Kasumi-1 (cell line): Measurements from ENCODE around the gene DPAGT1.
"Not testable (repeated sequence)": the region's sequence is repeated elsewhere in the genome, so short reads cannot be mapped to it uniquely, and the experiment has no call there.

Source experiments
- DNase-seq, 2 experiments: peaks; one replicate each; lab custom pipeline; 2025; lab: John Stamatoyannopoulos, UW

DPAGT1 gene

DNA sequence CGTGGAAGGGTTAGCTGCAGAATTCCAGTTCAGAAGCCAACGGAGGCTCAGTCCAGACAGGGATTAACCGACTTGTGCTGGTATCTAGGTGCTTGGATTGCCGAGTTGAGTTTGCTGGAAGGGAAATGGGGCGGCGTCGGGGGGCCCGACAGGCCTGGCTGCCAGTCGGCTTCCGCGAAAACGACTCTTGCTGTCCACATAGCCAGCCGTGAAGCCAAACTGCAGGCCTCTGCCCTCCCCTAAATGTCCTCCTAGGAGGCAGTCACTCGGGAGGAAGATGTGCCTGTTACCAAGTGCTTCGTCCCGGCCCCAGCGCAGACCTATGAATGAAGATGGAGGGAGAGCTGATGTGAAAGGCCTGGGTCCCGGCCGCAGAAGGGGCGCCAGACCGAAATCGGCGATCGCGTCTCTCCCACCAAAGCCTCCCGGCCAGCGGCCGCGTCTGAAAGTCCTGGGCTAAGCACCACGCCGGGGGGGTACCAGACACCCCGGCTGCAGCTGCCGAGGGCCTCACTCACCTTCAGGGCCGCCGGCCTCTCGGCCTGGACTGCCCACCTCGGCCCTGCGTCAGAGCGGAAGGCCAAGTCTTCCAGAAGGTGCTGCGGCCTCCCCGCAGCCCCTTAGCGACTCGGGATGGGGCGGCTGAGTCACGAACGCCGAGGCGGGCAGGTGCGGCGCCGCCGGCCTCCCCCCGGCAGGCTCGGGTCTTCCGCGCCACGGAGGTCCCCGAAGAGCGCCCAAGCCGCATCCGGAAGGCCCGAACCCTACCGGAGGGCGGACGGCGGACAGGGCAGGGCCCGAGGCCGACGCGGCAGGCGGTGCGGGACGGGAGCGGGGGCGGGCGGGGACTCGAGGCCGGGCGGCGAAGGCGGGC lies 7.5 kb downstream of the DPAGT1 start:
- peak in 1 of 2 experiments; percentile 11 for DNase-seq

DNA sequence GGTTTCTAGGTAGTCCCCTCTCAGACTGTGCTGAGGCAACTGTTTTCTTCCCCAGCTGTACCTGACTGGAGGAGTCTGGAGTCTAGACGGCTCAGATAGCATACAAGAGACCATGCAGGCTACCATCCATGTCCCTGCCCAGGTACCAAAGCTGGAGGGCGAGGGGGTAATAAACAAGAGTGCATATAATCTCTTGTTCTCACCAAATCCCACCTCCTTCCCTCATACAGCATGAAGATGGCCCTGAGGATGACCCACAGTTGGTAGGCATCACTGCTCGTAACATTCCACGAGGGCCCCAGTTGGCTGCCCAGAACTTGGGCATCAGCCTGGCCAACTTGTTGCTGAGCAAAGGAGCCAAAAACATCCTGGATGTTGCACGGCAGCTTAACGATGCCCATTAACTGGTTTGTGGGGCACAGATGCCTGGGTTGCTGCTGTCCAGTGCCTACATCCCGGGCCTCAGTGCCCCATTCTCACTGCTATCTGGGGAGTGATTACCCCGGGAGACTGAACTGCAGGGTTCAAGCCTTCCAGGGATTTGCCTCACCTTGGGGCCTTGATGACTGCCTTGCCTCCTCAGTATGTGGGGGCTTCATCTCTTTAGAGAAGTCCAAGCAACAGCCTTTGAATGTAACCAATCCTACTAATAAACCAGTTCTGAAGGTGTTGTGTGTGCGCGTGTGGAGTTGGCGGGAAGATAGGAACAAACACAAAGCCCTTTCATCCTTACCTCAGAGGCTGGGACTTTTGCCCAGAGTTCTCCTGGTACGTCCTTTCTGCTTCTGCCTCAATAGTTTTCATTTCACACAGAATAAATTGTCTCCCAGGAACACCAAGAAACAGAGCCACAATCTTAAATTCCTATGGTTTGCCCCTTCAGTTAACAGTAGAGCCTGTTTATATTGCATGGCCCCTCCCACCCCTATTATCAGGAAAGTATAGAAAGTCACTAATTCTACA lies 8.5 kb downstream of the DPAGT1 start:
- peak in 1 of 2 experiments; percentile 18 for DNase-seq

DNA sequence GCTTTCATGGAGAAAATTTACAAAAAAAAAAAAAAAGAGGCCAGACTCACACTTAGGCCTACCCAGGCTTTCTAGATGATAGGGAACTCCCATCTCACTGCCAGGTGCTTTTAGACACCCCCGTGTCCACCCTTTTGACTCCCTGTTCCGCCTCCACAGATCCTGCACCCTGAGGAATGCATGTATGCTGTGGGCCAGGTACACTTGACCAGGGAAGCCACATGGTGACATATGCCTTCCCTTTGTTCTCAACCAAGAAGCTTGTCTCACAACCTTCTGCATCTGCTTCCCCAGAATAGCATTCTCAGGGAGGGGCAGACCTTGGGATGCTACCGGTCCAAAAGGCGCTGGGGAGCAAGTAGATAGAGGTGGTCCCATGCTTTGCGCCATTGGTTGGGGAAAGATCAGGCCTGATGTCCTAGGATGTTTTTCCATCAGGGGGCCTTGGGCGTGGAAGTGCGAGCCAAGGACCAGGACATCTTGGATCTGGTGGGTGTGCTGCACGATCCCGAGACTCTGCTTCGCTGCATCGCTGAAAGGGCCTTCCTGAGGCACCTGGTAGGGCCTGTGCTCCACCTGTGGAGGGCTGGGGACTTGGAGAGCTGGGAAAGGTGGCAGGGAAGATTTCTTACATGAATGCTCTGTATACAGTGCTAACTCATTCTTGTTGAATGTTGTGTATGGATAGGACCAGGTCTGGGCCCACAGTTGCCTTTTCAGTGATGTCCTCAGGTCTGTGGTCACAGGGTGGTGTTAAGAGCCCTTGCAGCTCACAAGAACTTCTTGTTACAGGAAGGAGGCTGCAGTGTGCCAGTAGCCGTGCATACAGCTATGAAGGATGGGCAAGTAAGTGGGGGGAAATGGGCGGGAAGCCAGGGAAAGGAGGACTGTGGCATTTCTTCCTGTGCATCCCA lies 9.4 kb downstream of the DPAGT1 start:
- DNase-seq, result no peak

DNA sequence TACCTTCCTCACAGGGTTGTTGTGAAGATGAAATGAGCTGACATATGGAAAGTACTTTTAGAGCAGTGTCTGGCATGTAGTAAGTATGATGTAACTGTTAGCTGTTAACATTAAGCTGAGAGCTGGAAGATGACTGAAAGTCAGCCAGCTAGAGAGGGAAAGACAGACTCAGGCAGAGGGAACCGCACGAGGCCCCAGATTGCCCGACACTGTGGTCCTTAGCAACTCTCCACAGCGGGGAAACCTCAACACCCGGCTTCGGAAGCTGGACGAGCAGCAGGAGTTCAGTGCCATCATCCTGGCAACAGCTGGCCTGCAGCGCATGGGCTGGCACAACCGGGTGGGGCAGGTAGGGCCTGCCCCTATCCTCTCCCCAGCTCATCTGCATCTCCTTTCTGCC lies 10.5 kb downstream of the DPAGT1 start:
- DNase-seq, result peak in 1 of 2 experiments; percentile 5

DNA sequence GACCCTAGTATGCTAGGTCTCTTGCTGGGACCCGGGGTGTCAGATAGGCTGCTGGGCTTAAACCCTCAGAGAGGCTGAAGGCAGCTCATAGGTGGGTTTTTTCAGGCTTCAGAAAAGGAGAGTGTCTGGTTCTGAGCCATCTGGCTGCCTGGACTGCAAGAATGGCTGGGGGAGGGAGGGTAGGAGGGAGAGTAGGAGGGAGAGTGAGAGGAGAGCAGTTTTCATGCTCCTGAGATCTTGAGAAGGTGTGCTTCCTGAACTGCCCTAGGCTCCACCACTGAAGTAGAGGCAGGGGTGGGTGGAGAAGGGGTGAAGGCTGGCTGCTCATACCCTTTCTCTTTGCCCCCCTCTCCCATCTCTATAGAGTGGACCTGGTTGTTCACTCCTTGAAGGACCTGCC lies 12.3 kb downstream of the DPAGT1 start:
- no peak for DNase-seq

DNA sequence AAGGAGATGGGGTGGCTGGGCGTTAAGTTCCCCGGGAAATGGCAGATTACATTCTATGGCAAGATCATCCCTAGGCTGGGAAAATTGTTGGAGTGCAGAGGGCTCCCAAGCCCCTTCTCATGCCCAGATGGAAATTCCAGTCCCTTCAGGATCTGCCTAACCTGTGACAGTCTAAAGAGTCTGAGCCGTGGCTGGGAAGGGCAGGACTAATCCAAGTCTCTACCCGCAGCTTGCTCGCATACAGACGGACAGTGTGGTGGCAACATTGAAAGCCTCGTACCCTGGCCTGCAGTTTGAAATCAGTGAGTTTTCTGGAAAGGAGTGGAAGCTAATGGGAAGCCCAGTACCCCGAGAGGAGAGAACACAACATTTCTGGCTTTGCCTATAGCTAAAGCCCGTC lies 13.2 kb downstream of the DPAGT1 start:
- DNase-seq, result no peak

DNA sequence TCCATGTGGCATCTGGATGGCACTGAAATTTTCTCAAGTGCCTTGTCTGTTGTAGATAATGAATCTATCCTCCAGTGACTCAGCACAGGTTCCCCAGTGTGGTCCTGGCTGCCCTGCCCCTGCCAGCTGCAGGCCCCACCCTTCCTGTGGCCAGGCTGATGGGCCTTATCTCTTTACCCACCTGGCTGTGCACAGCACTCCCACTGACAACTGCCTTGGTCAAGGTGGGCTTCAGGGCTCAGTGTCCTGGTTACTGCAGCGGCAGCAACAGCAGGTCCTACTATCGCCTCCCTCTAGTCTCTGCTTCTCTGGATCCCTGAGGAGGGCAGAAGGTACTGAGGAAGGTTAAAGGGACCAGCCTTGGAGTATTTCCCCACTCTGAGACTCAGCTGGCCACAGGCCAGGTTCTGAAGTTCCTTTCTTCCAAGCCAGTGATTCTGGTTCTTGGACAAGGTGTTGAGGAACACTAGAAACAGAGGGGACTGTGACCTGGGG lies 13.9 kb downstream of the DPAGT1 start:
- no peak for DNase-seq

DNA sequence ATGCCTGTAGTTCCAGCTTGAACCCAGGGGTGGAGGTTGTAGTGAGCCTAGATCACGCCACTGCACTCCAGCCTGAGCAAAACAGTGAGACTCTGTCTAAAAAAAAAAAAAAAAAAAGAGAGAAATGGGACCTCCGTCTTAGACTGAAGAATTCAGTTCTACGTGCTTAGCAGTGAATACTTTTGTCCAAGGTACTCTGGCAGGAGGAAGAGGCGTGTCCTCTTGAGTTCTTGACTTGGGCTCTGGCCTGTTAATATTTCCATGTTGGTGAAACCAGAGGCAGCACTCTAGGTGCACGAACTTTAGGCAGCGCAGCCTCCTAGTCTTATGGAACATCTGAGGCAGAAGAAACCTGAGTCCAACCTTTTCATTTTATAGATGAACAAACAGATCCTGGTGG lies 14.5 kb downstream of the DPAGT1 start:
- no peak for DNase-seq

DNA sequence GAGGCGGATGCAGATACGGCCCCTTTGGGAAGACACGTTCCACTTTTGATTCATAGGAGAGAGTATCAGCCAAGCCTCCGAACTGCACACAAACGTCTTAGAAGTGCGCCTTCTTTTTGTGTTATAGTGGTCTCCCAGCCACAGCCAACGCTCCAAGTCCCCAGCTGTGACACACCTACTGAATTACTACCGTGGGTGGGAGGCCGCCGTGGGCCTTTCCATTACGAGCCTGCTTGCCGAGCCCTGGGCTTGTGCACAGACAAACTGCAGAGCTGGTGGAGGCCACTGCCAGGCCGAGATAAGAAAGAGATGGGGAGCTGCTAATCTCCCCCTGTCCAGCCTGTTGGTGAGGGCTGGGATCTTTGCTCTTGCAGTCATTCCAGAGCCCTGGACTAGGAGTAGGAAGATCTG lies 16.2 kb downstream of the DPAGT1 start:
- DNase-seq, result peak in 1 of 2 experiments; percentile 58

DNA sequence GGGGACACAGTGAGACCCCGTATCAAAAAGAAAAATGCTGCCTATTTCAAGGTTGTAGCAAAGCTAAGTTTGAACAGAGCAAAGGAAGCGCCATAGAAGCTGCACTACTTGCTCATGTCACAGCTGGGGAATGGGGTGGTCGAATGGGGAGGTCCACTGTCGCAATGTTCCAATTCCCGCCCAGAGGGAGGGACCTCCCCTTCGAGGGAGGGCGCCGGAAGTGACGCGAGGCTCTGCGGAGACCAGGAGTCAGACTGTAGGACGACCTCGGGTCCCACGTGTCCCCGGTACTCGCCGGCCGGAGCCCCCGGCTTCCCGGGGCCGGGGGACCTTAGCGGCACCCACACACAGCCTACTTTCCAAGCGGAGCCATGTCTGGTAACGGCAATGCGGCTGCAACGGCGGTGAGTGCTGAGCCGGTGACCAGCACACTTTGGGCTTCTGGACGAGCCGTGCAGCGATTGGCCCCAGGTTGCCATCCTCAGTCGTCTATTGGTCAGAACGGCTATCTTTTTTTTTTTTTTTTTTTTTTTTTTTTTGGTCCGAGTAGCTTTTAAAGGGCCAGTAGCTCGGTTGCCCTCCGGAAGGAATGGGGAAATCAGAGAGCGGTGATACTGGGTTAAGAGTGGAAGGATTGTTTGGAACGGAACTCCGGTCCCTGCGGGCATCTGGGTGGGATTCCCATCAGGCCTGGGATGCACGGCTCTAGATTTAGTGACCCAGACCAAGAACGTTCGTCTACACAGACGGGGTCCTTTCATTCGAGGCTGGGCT lies 16.8 kb downstream of the DPAGT1 start, which contains the start of gene HMBS:
Gene HMBS, plus strand, starts transcription at position 219 of the 774 bp plus-strand sequence. Its CDS starts 153 bp downstream, at position 372.
- DNase-seq, result peak; percentile 94 to 95

DNA sequence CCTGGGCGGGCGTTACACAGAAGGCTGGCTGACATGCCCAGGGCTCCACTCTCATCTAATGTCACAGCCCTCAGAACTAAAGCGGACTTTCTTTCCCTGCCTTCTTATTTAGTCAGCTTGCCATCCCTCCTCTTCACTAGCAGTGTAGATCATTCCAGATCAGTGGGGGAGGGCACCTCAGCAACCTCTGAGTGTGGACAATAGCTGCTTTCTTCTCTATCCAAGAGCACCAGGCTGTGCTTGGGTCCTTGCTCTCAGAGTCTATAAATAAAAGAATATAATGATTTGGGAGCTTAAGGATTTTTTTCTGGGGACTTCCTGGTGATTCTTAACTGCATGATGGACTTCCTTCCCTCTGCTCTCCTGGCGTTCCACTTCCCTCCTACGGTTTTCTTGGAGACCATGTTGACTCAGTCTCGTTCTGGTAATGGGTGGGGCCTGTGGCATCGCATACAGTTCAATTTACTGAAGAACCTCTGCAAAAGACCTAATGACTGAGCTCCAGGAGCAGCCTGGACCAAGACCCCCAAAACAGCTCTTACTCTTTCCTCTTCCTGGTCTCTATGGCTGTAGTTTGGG lies 19.9 kb downstream of the DPAGT1 start:
- DNase-seq, result no peak

DNA sequence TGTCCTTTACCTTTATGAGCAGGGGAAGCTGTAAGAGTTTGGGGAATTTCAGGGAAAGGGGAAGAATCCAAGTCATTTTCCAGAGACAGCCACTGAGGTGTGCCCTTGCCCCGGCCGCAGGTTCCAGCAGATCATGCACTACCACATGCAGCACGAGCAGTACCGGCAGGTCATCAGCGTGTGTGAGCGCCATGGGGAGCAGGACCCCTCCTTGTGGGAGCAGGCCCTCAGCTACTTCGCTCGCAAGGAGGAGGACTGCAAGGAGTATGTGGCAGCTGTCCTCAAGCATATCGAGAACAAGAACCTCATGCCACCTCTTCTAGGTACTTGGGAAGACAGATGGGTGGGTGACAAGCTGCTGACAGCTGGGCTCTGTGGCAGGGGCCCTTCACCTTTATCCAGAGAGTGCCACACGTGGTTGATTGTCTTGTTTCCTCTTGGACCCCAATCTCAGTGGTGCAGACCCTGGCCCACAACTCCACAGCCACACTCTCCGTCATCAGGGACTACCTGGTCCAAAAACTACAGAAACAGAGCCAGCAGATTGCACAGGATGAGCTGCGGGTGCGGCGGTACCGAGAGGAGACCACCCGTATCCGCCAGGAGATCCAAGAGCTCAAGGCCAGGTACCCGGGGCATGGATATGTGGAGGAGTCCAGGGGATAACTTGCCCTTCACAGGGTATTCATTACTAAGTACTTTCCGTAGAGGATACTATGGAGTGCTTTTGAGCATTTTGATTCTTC lies 22.8 kb downstream of the DPAGT1 start:
- no peak for DNase-seq

DNA sequence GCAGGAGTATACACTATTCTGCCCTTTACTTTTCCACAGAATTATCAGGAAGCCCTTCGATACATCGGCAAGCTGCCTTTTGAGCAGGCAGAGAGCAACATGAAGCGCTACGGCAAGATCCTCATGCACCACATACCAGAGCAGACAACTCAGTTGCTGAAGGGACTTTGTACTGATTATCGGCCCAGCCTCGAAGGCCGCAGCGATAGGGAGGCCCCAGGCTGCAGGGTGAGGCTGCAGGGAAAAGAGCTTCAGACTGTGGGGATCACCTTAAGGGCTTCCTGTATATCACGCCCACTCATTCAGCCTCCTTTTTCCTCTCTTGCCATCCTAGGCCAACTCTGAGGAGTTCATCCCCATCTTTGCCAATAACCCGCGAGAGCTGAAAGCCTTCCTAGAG lies 23.8 kb downstream of the DPAGT1 start:
- no peak for DNase-seq

DNA sequence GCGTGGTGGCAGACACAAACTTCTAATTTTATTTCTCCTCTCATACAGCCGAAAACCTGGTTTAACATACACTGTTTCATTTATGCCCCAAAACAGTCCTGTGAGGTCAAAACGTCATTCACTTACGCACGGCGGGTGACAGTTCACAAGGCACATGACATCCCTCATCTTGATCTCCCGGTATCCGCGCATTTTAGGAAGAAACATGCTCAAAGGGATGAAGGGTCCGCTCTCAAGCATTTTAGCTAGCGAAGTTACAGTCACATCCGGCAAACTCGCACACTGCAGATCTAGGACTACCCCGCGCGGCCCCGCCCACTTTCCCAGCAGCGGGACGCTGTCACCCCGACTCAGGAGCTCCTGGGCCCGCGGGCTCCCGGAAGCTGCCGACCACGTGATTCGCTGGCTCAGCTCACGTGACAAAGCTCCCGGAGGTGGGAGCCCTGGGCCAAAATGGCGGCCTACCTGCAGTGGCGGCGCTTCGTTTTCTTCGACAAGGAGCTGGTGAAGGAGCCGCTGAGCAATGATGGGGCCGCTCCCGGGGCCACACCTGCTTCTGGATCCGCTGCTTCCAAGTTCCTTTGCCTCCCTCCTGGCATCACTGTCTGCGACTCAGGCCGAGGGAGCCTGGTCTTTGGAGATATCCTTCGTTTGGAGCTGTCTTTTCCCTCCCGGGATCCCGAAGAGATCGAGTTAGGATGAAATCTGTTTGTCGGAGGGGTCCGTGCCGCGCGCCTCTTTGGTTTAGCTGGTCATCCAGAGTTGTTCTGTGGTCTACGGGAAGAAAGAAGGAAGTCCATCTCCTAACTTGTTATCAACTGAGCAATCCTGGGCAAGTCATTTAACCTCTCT lies 34.1 kb downstream of the DPAGT1 start, which contains the start of gene VPS11:
Gene VPS11, plus strand, starts transcription at position 448 of the 852 bp plus-strand sequence. Its CDS starts 6 bp downstream, at position 454.
- peak; percentile 96 to 97 for DNase-seq

DNA sequence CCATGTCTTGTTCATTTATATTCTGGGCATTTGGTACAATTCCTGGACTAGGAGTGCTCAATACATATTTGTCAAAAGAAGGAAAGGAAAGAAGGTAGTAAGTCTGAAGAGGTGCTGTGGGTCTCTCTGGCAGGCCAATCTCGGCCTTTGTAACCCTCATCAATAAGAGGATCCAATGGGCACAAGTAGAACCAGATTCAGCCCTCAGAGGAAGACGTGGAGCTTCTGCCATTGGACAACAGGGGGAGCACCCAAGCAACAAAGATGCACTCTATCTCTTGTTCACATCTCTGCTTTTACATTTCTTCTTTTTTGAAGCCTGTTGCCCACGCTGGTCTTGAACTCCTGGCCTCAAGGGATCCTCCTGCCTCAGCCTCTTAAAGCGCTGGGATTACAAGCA lies 36.3 kb downstream of the DPAGT1 start:
- DNase-seq, result peak; percentile 77 to 83

DNA sequence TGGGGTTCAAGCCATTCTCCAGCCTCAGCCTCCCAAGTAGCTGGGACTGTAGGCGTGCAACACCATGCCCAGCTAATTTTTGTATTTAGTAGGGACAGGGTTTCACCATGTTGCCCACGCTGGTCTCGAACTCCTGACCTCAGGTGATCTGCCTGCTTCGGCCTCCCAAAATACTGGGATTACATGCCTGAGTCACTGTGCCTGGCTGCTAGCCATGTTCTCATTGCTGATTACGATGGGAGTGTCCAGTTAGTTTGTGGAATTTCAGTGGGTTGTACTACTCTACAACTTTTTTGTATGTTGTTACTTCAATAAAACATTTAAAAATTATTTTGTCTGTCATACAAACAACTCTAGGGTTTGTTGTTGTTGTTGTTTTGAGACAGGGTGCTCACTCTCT lies 38.9 kb downstream of the DPAGT1 start:
- DNase-seq, result no peak

DNA sequence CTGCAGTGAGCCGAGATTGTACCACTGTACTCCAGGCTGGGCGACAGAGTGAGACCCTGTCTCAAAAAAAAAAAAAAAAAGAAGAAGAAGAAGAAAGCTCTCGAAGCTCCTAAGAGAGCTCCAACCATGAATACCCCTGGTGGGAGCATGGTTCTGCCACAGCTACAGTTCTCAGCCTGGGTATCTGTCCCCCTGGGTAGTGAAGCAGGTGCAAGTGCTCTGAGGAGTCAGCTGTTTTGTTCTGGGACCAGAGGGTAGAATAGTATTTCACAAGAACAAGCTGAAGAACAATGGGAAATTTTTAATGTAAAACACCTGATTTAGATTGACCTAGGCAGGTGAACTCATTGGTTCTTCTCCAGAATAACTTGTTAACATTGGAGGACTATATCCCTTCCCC lies 40.4 kb downstream of the DPAGT1 start:
- DNase-seq, result no peak

DNA sequence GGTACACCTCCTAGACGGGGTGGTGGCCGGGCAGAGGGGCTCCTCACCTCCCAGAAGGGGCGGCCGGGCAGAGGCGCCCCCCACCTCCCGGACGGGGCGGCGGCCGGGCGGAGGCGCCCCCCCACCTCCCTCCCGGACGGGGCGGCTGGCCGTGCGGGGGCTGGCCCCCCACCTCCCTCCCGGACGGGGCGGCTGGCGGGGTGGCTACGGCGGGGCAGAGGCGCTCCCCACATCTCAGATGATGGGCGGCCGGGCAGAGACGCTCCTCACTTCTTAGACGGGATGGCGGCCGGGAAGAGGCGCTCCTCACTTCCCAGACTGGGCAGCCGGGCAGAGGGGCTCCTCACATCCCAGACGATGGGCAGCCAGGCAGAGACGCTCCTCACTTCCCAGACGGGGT lies 42.5 kb downstream of the DPAGT1 start:
- not testable (repeated sequence) for DNase-seq
